ENCODE measurements around the gene RPL39.
"Not testable (repeated sequence)": the region's sequence is repeated elsewhere in the genome, so short reads cannot be mapped to it uniquely, and the experiment has no call there.

DNA sequence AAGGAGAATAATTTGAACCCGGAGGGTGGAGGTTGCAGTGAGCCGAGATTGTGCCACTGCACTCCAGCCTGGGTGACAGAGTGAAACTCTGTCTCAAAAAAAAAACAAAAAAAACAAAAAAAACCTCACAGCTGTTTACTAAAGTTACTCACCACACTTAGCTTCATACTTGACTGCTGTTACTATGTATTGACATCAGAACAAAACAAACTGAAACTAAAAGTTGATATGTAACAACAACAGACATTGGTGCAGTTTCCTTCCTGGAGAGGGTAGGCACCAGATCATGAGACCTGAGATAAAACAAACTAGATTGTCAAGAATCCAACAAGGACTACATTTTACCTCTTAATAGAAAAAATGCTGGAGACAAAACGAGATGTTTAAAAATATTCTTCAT, 30.3 kb upstream of the RPL39 start:
- TF ChIP-seq, protein P1, sequence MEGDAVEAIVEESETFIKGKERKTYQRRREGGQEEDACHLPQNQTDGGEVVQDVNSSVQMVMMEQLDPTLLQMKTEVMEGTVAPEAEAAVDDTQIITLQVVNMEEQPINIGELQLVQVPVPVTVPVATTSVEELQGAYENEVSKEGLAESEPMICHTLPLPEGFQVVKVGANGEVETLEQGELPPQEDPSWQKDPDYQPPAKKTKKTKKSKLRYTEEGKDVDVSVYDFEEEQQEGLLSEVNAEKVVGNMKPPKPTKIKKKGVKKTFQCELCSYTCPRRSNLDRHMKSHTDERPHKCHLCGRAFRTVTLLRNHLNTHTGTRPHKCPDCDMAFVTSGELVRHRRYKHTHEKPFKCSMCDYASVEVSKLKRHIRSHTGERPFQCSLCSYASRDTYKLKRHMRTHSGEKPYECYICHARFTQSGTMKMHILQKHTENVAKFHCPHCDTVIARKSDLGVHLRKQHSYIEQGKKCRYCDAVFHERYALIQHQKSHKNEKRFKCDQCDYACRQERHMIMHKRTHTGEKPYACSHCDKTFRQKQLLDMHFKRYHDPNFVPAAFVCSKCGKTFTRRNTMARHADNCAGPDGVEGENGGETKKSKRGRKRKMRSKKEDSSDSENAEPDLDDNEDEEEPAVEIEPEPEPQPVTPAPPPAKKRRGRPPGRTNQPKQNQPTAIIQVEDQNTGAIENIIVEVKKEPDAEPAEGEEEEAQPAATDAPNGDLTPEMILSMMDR (IDR thresholded peaks at IDR 0.05; ENCODE audit: control extremely low read depth in 1 of 3, insufficient read depth in 1 of 3, low read depth in 1 of 3, low read length in 3 of 3), result not testable (repeated sequence)
- not testable (repeated sequence) for TF ChIP-seq SIN3A (conservative IDR thresholded peaks at IDR 0.05 in 1 of 2, IDR thresholded peaks at IDR 0.05 in 1 of 2; ENCODE audit: low read depth in 1 of 2, low read length in 2 of 2); SIX5 (IDR thresholded peaks at IDR 0.05; ENCODE audit: low read depth, low read length); EGR1 (IDR thresholded peaks at IDR 0.05; ENCODE audit: borderline replicate concordance, low read depth, low read length); KDM1A (IDR thresholded peaks at IDR 0.05; ENCODE audit: borderline replicate concordance, low read length); TBP (IDR thresholded peaks at IDR 0.05; ENCODE audit: low read depth, low read length); RNF2 (IDR thresholded peaks at IDR 0.05; ENCODE audit: borderline replicate concordance, low read depth, low read length, missing control alignments, poor library complexity, severe bottlenecking); RFX5 (IDR thresholded peaks at IDR 0.05; ENCODE audit: borderline replicate concordance, low read depth, low read length); CEBPB (IDR thresholded peaks at IDR 0.05; ENCODE audit: low read depth, low read length)
- TF ChIP-seq, protein P2, sequence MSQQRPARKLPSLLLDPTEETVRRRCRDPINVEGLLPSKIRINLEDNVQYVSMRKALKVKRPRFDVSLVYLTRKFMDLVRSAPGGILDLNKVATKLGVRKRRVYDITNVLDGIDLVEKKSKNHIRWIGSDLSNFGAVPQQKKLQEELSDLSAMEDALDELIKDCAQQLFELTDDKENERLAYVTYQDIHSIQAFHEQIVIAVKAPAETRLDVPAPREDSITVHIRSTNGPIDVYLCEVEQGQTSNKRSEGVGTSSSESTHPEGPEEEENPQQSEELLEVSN (IDR thresholded peaks at IDR 0.05), result not testable (repeated sequence)
